HL-60 (cell line): ENCODE data around the gene CFAP58.
A peak's percentile ranks its signal among the peaks of the same experiment; 100 is the strongest.

Experiments used
- DNase-seq, 2 experiments: peaks; one replicate each; pipeline ENCODE4 v3.0.0-alpha.2; 2010 to 2020; ENCODE audit warnings: low read depth in 1 of 2, low spot score in 1 of 2
- H3K27ac ChIP-seq: fragments of 250-450 bp; sonication (Bioruptor Pico); replicated peaks from 2 replicates; pipeline ENCODE4 v1.5.1; 2020; ENCODE audit warnings: mild to moderate bottlenecking, moderate library complexity
- H3K27me3 ChIP-seq: fragments of 250-450 bp; sonication (Bioruptor Pico); 2 replicates; pipeline ENCODE4 v1.5.1; 2021; ENCODE audit warnings: mild to moderate bottlenecking, moderate library complexity; ENCODE audit not compliant: insufficient read depth, poor library complexity, severe bottlenecking
- H3K4me3 ChIP-seq: replicated peaks from 2 replicates; pipeline ENCODE4 v1.5.1; 2011; ENCODE audit warnings: mild to moderate bottlenecking, control low read depth, low read length; ENCODE audit not compliant: insufficient read depth
- CTCF ChIP-seq: IDR thresholded peaks from one replicate; pipeline ENCODE4 v1.5.1; 2011; ENCODE audit warnings: low read length, control low read depth, inconsistent platforms; ENCODE audit not compliant: insufficient read depth
- GABPA ChIP-seq: IDR thresholded peaks from 2 replicates; pipeline ENCODE4 v1.6.1; 2012; ENCODE audit warnings: low read depth
- POLR2AphosphoS5 ChIP-seq: IDR thresholded peaks from 2 replicates; pipeline ENCODE4 v1.6.1; 2012; ENCODE audit warnings: low read depth
- REST ChIP-seq: IDR thresholded peaks from 2 replicates; pipeline ENCODE4 v1.6.1; 2012; ENCODE audit warnings: low read depth; ENCODE audit not compliant: insufficient replicate concordance
- SPI1 ChIP-seq: IDR thresholded peaks from 2 replicates; pipeline ENCODE4 v1.6.1; 2012; ENCODE audit warnings: low read depth, mild to moderate bottlenecking, borderline replicate concordance

Gene CFAP58

GRCh38 chr10:104336821-104337467 is 16.7 kb upstream of the CFAP58 start:
- Histone ChIP-seq H3K27me3 (no peaks in the 10 kb centered on the region), H3K4me3 (peak overlapping the region; percentile 84), H3K27ac (peak overlapping the region; percentile 97)
- DNase-seq = no peak
- TF ChIP-seq SPI1 (no peak), GABPA (no peak), CTCF (no peak), REST (no peak), POLR2AphosphoS5 (no peak)

- peak overlapping the region; percentile 84 for H3K4me3 ChIP-seq
- TF ChIP-seq SPI1 = peak; percentile 89
- TF ChIP-seq REST = peak; percentile 56
- no peak for TF ChIP-seq CTCF
- peak; percentile 10; the same call in 1 of the 2 replicates for TF ChIP-seq POLR2AphosphoS5
- H3K27ac ChIP-seq = peak overlapping the region; percentile 97
- no peaks in the 10 kb centered on the region for H3K27me3 ChIP-seq
- DNase-seq = peak; percentile 57 to 79
Observed at GRCh38 chr10:104337521-104337984, 16.1 kb upstream of the CFAP58 start.

GRCh38 chr10:104337985-104338735 is 15.5 kb upstream of the CFAP58 start, which contains the start of gene ITPRIP:
Gene ITPRIP (minus strand): TSS chr10:104338465. CDS start chr10:104316051, 22,414 bp downstream.
- Histone ChIP-seq H3K4me3 (peak within 1 kb of the TSS; percentile 84), H3K27ac (peak within 1 kb of the TSS; percentile 97), H3K27me3 (no peaks in the 10 kb centered on the region)
- DNase-seq = peak; percentile 66 to 84
- TF ChIP-seq GABPA (peak; percentile 15; the same call in 1 of the 2 replicates), POLR2AphosphoS5 (peak; percentile 52), SPI1 (no peak), REST (peak; percentile 30), CTCF (no peak)
